Measurements from ENCODE around the gene GAB2. TPM values are rescaled to one million over a fixed set of nuclear protein-coding genes. Genes with fewer than 3 reads are reported as not detected.

The GAB2 gene
- total RNA-seq, 1 donor from 2014 or later = 22.4 TPM

DNA sequence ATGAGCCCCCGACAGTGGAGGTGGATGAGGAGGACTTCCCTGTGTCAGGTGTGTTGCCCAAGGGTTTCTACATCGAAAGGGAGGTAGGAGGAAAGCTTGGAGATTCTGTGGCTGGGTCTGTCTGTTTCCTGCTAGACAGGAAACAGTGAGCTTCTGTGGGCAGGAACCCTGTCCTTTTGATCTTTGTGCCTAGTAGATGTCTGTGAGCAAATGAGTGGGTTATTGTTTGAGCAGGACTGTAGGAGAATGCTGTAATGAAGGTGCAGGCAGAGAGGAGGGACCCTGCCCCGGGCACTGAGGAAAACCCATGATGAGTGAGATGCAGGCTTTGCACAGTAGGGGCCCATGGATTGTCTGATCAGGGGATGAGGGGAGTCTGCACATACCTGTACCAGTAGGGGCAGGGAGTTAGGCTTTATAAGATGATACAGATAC, 214.9 kb downstream of the GAB2 start:
- H3K4me1 Mint-ChIP-seq = peaks cover 15% of the 10 kb centered on the region
- intact Hi-C loops (cut with micrococcal nuclease) = no loop called here
- peak overlapping the region; percentile 13 for H3K27ac Mint-ChIP-seq
- TF ChIP-seq, protein P1, sequence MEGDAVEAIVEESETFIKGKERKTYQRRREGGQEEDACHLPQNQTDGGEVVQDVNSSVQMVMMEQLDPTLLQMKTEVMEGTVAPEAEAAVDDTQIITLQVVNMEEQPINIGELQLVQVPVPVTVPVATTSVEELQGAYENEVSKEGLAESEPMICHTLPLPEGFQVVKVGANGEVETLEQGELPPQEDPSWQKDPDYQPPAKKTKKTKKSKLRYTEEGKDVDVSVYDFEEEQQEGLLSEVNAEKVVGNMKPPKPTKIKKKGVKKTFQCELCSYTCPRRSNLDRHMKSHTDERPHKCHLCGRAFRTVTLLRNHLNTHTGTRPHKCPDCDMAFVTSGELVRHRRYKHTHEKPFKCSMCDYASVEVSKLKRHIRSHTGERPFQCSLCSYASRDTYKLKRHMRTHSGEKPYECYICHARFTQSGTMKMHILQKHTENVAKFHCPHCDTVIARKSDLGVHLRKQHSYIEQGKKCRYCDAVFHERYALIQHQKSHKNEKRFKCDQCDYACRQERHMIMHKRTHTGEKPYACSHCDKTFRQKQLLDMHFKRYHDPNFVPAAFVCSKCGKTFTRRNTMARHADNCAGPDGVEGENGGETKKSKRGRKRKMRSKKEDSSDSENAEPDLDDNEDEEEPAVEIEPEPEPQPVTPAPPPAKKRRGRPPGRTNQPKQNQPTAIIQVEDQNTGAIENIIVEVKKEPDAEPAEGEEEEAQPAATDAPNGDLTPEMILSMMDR (IDR thresholded peaks at IDR 0.05) = no peak
- no peaks in the 10 kb centered on the region for H3K36me3 Mint-ChIP-seq (ENCODE audit: low read depth)
- CTCF ChIA-PET = no interaction called here
- no peaks in the 10 kb centered on the region for H3K9me3 Mint-ChIP-seq
- no peak for DNase-seq
- ATAC-seq (ENCODE audit: low read depth) = peak; percentile 28
- POLR2A ChIA-PET = interaction anchor here (0.7 to 1.0 kb wide), 2 partner anchors 14 to 21 kb away, joined by 3 to 7 read pairs; partner anchors contain the start of genes KCTD21 and USP35
- no peaks in the 10 kb centered on the region for H3K27me3 Mint-ChIP-seq
- no peak overlapping the region for H3K4me3 Mint-ChIP-seq

DNA sequence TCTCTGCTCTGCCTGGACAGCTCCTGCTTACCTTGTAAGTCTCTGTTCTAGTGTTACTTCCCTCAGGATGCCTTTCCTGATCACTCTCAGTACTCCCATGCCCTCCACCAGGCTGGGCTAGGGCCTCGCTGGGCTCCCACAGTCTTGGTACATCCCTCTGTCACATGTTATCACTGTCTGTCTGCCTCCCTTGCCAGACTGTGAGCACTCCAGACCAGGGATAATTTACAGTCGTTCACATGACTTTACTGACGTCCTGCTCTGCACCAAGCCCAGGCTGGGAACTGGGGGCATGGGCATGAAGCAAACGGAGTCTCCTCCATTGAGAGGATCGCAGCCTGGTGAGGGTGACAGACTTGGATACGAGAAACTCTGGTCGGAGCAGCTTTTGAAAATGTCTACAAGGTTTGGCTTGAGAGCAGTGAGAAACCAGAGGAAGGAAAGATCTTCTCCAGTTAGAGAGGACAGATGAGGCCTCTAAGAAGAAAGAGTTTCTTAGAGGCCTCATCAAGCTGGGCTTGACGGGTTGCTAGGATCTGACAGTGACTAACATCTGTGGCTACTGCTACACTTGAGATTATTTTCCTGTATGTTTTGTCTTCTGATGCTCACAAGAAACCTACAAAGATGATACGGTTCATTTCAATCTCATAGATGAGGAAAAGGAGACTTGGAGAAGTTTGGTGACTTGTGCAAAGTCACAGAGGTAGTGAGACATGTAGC, 216.4 kb downstream of the GAB2 start:
- CTCF ChIA-PET = no interaction called here
- H3K27me3 Mint-ChIP-seq = no peaks in the 10 kb centered on the region
- POLR2A ChIA-PET = no interaction called here
- intact Hi-C loops (cut with micrococcal nuclease) = no loop called here
- no peak overlapping the region for H3K4me3 Mint-ChIP-seq
- no peaks in the 10 kb centered on the region for H3K36me3 Mint-ChIP-seq (ENCODE audit: low read depth)
- no peaks in the 10 kb centered on the region for H3K9me3 Mint-ChIP-seq
- no peak overlapping the region for H3K27ac Mint-ChIP-seq
- no peak for DNase-seq
- peaks cover 15% of the 10 kb centered on the region for H3K4me1 Mint-ChIP-seq
- TF ChIP-seq, protein P1 (IDR thresholded peaks at IDR 0.05) = no peak
- no peak for ATAC-seq (ENCODE audit: low read depth)

DNA sequence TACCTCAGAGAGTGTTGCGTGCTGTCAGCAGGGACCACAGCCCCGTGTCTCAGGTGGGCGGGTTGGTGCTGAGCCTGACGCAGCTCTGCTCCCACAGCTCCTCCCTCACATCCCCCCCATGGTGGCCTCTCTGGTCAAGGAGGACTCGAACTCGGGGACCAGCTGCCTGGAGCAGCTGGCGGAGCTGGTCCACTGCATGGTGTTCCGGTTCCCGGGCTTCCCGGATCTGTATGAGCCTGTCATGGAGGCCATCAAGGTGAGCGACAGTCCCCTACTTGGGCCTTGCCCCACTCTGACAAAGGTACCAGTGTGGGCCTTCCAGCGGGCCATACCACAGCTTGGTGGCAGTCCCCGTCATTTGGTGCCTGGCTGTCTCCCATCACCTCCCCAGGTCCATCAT, 217.1 kb downstream of the GAB2 start:
- CTCF ChIA-PET = no interaction called here

DNA sequence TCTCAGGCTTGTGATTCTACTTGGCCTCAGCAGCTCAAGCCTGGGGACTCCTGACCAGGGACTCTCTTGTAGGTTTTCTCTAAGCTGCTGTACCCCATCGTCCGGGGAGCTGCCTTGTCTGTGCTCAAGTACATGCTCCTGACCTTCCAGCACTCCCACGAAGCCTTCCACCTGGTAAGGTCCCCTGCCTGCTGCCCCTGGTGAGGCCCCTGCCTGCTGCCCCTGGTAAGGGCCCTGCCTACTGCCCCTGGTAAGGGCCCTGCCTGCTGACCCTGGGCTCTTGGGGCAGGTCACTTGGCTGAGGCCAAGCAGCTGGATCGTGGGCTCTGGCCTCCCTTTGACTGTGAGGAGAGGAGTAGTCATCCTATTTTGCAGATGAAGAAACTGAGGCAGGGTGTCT, 217.6 kb downstream of the GAB2 start:
- CTCF ChIA-PET = no interaction called here
- no peak overlapping the region for H3K27ac Mint-ChIP-seq
- no peak for DNase-seq
- H3K36me3 Mint-ChIP-seq (ENCODE audit: low read depth) = no peaks in the 10 kb centered on the region
- no peaks in the 10 kb centered on the region for H3K27me3 Mint-ChIP-seq
- peaks cover 15% of the 10 kb centered on the region for H3K4me1 Mint-ChIP-seq
- H3K4me3 Mint-ChIP-seq = no peak overlapping the region
- no peak for ATAC-seq (ENCODE audit: low read depth)
- intact Hi-C loops (cut with micrococcal nuclease) = no loop called here
- TF ChIP-seq, protein P1 (IDR thresholded peaks at IDR 0.05) = no peak
- H3K9me3 Mint-ChIP-seq = no peaks in the 10 kb centered on the region
- POLR2A ChIA-PET = no interaction called here

More for the DNA sequence above, 217.1 kb downstream of the GAB2 start:
- no peak for ATAC-seq (ENCODE audit: low read depth)
- TF ChIP-seq, protein P1 (IDR thresholded peaks at IDR 0.05) = no peak
- Mint-ChIP-seq H3K9me3 (no peaks in the 10 kb centered on the region), H3K4me1 (peaks cover 15% of the 10 kb centered on the region), H3K36me3 (ENCODE audit: low read depth) (no peaks in the 10 kb centered on the region), H3K4me3 (no peak overlapping the region), H3K27ac (no peak overlapping the region), H3K27me3 (no peaks in the 10 kb centered on the region)
- POLR2A ChIA-PET = no interaction called here
- no peak for DNase-seq
- intact Hi-C loops (cut with micrococcal nuclease) = no loop called here

DNA sequence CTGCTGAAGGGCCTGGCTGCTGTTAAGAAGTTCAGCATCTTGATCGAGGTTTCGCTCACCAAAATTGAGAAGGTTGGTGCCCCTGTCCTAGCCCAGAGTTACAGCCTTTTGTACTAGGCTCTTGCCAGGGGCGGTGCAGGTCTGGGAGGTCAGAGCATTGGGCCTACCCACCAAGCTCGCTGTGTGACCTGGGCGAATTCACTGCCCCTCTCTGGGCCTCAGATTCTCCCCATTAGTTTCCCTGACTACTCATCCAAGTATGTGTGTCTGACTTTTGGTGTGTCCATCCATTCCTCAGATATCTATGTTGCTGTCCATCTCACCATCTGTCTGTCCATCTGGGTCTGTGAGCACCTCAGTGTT, 218.0 kb downstream of the GAB2 start:
- no peak overlapping the region for H3K4me3 Mint-ChIP-seq
- H3K9me3 Mint-ChIP-seq = no peaks in the 10 kb centered on the region
- ATAC-seq (ENCODE audit: low read depth) (no peak), DNase-seq (no peak)
- H3K36me3 Mint-ChIP-seq (ENCODE audit: low read depth) = no peaks in the 10 kb centered on the region
- CTCF ChIA-PET = no interaction called here
- H3K4me1 Mint-ChIP-seq = peaks cover 15% of the 10 kb centered on the region
- TF ChIP-seq, protein P1 (IDR thresholded peaks at IDR 0.05) = no peak
- H3K27me3 Mint-ChIP-seq = no peaks in the 10 kb centered on the region
- POLR2A ChIA-PET = no interaction called here
- H3K27ac Mint-ChIP-seq = no peak overlapping the region
- intact Hi-C loops (cut with micrococcal nuclease) = no loop called here
